ENCODE measurements around the gene MARCKS.

- TF ChIP-seq CTCF (IDR thresholded peaks at IDR 0.05) (no peak), TP53 (CRISPR knock-in tag; IDR thresholded peaks at IDR 0.05) (no peak), RCOR1 (IDR thresholded peaks at IDR 0.05; ENCODE audit: low read depth, low read length) (no peak), REST (IDR thresholded peaks at IDR 0.05) (no peak), CEBPB (IDR thresholded peaks at IDR 0.05) (no peak), POLR2A (IDR thresholded peaks at IDR 0.05; ENCODE audit: low read length) (no peak), JUNB (IDR thresholded peaks at IDR 0.05) (no peak), CHD4 (IDR thresholded peaks at IDR 0.05; ENCODE audit: borderline replicate concordance) (no peak), BCL3 (IDR thresholded peaks at IDR 0.05) (no peak), RAD21 (conservative IDR thresholded peaks at IDR 0.05 in 1 of 2, IDR thresholded peaks at IDR 0.05 in 1 of 2) (no peak), ELK1 (IDR thresholded peaks at IDR 0.05; ENCODE audit: low read depth, low read length) (no peak)
Measured at GRCh38 chr6:113884011-113884410, 26.9 kb downstream of the MARCKS start.

All from A549 (cell line).